Subcutaneous abdominal adipose tissue (tissue), 5 donors: ENCODE measurements around the gene ATG4A.
A peak's percentile ranks its signal among the peaks of the same experiment; 100 is the strongest.

ENCODE experiments used
- H3K27ac ChIP-seq: one replicate; pipeline ENCODE4 v1.7.0; 2013; ENCODE audit warnings: low read depth, mild to moderate bottlenecking, inconsistent platforms, low read length, moderate library complexity
- H3K27me3 ChIP-seq, 5 donors: one replicate each; pipeline ENCODE4 v1.7.0; 2013; ENCODE audit warnings: low read length in 5 of 5, inconsistent platforms in 1 of 5; ENCODE audit not compliant: control insufficient read depth in 5 of 5, insufficient read depth in 4 of 5
- H3K36me3 ChIP-seq, 5 donors: one replicate each; pipeline ENCODE4 v1.7.0; 2013; ENCODE audit warnings: low read length in 5 of 5; ENCODE audit not compliant: control insufficient read depth in 5 of 5, insufficient read depth in 5 of 5
- H3K4me1 ChIP-seq, 5 donors: one replicate each; pipeline ENCODE4 v1.7.0; 2013; ENCODE audit warnings: low read length in 5 of 5, mild to moderate bottlenecking in 3 of 5, moderate library complexity in 1 of 5; ENCODE audit not compliant: control insufficient read depth in 5 of 5, insufficient read depth in 5 of 5
- H3K4me3 ChIP-seq, 5 donors: one replicate each; pipeline ENCODE4 v1.7.0; 2013; ENCODE audit warnings: low read length in 5 of 5, low read depth in 1 of 5
- H3K9ac ChIP-seq, 5 donors: one replicate each; pipeline ENCODE4 v1.7.0; 2013; ENCODE audit warnings: low read length in 5 of 5, mild to moderate bottlenecking in 4 of 5, moderate library complexity in 3 of 5
- H3K9me3 ChIP-seq, 5 donors: one replicate each; pipeline ENCODE4 v1.7.0; 2013; ENCODE audit warnings: low read length in 5 of 5; ENCODE audit not compliant: control insufficient read depth in 5 of 5
- donor health status: healthy.
- donor health status: healthy.
- donor health status: healthy.
- donor health status: healthy.
- donor health status: healthy.

The ATG4A gene

GRCh38 chrX:108071578-108071977 lies 20.0 kb upstream of the ATG4A start:
- Histone ChIP-seq H3K9ac (no peak overlapping the region), H3K4me1 (no peaks in the 10 kb centered on the region), H3K9me3 (no peaks in the 10 kb centered on the region), H3K36me3 (no peaks in the 10 kb centered on the region), H3K27ac (no peak overlapping the region), H3K4me3 (no peak overlapping the region), H3K27me3 (peaks cover 5 to 14% (median 9%) of the 10 kb centered on the region in 5 donors)

GRCh38 chrX:108072746-108073145 lies 18.8 kb upstream of the ATG4A start:
- H3K9ac ChIP-seq = no peak overlapping the region
- H3K27ac ChIP-seq = no peak overlapping the region
- no peaks in the 10 kb centered on the region for H3K9me3 ChIP-seq
- H3K4me3 ChIP-seq = no peak overlapping the region
- H3K4me1 ChIP-seq = no peaks in the 10 kb centered on the region
- H3K27me3 ChIP-seq = peaks cover 5 to 14% (median 7%) of the 10 kb centered on the region in 5 donors
- H3K36me3 ChIP-seq = no peaks in the 10 kb centered on the region

GRCh38 chrX:108081110-108081509 lies 10.5 kb upstream of the ATG4A start:
- Histone ChIP-seq H3K27me3 (no peaks in the 10 kb centered on the region), H3K9ac (no peak overlapping the region), H3K4me3 (no peak overlapping the region), H3K9me3 (no peaks in the 10 kb centered on the region), H3K36me3 (peaks cover 5 to 9% (median 9%) of the 10 kb centered on the region in 5 donors), H3K4me1 (no peaks in the 10 kb centered on the region), H3K27ac (no peak overlapping the region)

- Histone ChIP-seq H3K9ac (no peak overlapping the region), H3K27ac (no peak overlapping the region), H3K27me3 (no peaks in the 10 kb centered on the region), H3K9me3 (peaks cover 0 to 4% (median 0%) of the 10 kb centered on the region in 5 donors), H3K4me1 (peaks cover 0 to 17% (median 14%) of the 10 kb centered on the region in 5 donors), H3K36me3 (peaks cover 8 to 21% (median 14%) of the 10 kb centered on the region in 5 donors), H3K4me3 (no peak overlapping the region)
These were observed 3.8 kb upstream of the ATG4A start for GRCh38 chrX:108087792-108088191.

GRCh38 chrX:108088511-108088910 lies 3.1 kb upstream of the ATG4A start:
- no peak overlapping the region for H3K27ac ChIP-seq
- H3K4me1 ChIP-seq = peaks cover 0 to 17% (median 14%) of the 10 kb centered on the region in 5 donors
- H3K9ac ChIP-seq = no peak overlapping the region
- no peaks in the 10 kb centered on the region for H3K27me3 ChIP-seq
- peaks cover 8 to 21% (median 14%) of the 10 kb centered on the region in 5 donors for H3K36me3 ChIP-seq
- peaks cover 0 to 4% (median 0%) of the 10 kb centered on the region in 5 donors for H3K9me3 ChIP-seq
- no peak overlapping the region for H3K4me3 ChIP-seq

GRCh38 chrX:108090491-108091263 lies 901 bp upstream of the ATG4A start:
- H3K27ac ChIP-seq = peak overlapping the region; percentile 71
- peaks cover 0 to 4% (median 0%) of the 10 kb centered on the region in 5 donors for H3K9me3 ChIP-seq
- peak overlapping the region; percentile 20 to 84 (median 78) for H3K9ac ChIP-seq

GRCh38 chrX:108091878-108092291 lies 307 bp downstream of the ATG4A start:
- Histone ChIP-seq H3K27me3 (peaks cover 0 to 2% (median 0%) of the 10 kb centered on the region in 5 donors), H3K36me3 (peaks cover 0 to 7% (median 4%) of the 10 kb centered on the region in 5 donors), H3K9me3 (peaks cover 0 to 4% (median 0%) of the 10 kb centered on the region in 5 donors), H3K4me1 (peaks cover 0 to 17% (median 14%) of the 10 kb centered on the region in 5 donors), H3K27ac (peak overlapping the region; percentile 71), H3K4me3 (peak overlapping the region; percentile 75 to 93 (median 77)), H3K9ac (peak overlapping the region in 4 of 5 donors; percentile 69 to 84 (median 75))

More at GRCh38 chrX:108090491-108091263, 901 bp upstream of the ATG4A start:
- H3K27me3 ChIP-seq = peaks cover 0 to 2% (median 0%) of the 10 kb centered on the region in 5 donors
- H3K36me3 ChIP-seq = peaks cover 0 to 12% (median 8%) of the 10 kb centered on the region in 5 donors
- peaks cover 0 to 17% (median 14%) of the 10 kb centered on the region in 5 donors for H3K4me1 ChIP-seq
- H3K4me3 ChIP-seq = peak overlapping the region; percentile 69 to 85 (median 76)

- Histone ChIP-seq H3K4me1 (peaks cover 0 to 1% (median 0%) of the 10 kb centered on the region in 5 donors), H3K27me3 (peaks cover 0 to 2% (median 0%) of the 10 kb centered on the region in 5 donors), H3K9me3 (peaks cover 0 to 5% (median 0%) of the 10 kb centered on the region in 5 donors), H3K4me3 (no peak overlapping the region), H3K36me3 (no peaks in the 10 kb centered on the region), H3K27ac (no peak overlapping the region), H3K9ac (no peak overlapping the region)
These were observed 5.8 kb downstream of the ATG4A start for GRCh38 chrX:108097380-108097779.

- Histone ChIP-seq H3K36me3 (no peaks in the 10 kb centered on the region), H3K27me3 (peaks cover 0 to 3% (median 0%) of the 10 kb centered on the region in 5 donors), H3K9ac (no peak overlapping the region), H3K4me1 (no peaks in the 10 kb centered on the region), H3K4me3 (no peak overlapping the region), H3K9me3 (peaks cover 0 to 5% (median 0%) of the 10 kb centered on the region in 5 donors), H3K27ac (no peak overlapping the region)
These were observed 13.9 kb downstream of the ATG4A start for GRCh38 chrX:108105473-108105872.

GRCh38 chrX:108114541-108114940 lies 23.0 kb downstream of the ATG4A start:
- no peaks in the 10 kb centered on the region for H3K9me3 ChIP-seq
- H3K4me3 ChIP-seq = no peak overlapping the region
- H3K27me3 ChIP-seq = peaks cover 0 to 3% (median 0%) of the 10 kb centered on the region in 5 donors
- no peaks in the 10 kb centered on the region for H3K36me3 ChIP-seq
- H3K9ac ChIP-seq = no peak overlapping the region
- H3K27ac ChIP-seq = no peak overlapping the region
- H3K4me1 ChIP-seq = no peaks in the 10 kb centered on the region
